ENCODE results near the gene ZNF415. TPM values are rescaled to one million over a fixed set of nuclear protein-coding genes. Genes with fewer than 3 reads are reported as not detected.

ZNF415 gene
- total RNA-seq (2012; rRNA removed) = 1.5 and 2.5 TPM in 2 replicates

DNA sequence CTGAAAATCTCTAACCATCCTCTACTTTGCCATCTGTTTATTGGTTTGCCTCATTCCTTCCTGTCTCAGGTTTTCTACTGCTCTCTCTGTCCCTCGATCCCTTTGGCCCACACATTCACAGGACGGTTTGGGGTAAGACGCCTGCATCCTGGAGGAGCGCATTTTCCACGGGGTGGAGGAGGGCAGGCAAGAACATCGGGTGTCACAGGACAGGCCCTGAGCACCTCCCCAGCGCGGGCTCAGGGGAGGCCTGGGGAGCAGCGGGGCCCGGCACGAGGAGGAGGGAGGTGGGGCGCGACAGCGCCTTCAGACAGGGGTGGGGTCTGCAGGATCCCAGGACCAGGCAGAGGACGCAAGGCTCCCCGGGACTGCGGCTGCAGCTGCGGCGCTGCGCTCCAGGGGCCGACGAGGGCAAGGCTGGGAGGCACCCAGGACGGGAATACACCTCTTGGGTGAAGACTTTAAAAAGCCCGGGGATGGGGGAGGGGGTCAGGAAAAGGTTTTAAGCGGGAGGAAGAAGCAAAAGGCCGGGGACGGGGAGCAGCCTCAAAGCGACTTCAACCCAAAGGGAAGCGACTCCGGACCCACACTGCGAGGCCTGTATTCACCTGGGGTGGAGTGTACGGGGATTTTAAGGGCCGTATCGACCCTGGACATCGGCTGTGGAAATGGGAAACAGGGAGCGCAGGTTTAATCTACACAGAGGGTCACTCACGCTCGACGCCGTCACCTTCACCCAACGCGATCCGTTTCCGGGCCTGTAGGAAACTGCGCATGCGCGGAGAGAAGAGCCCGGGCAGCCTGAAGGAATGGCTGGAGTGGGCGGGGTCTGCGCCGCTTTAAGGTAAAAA, at the start of gene ZNF415:
Gene ZNF415, minus strand, starts transcription at position 770 of the 851 bp plus-strand sequence. CDS start 10,234 bp downstream, outside the sequence.
- Histone ChIP-seq H3K4me1 (ENCODE audit: control insufficient read depth, insufficient read depth, low read length) (peaks cover 6% of the 10 kb centered on the region), H3K27me3 (ENCODE audit: control insufficient read depth, insufficient read depth, low read length) (no peaks in the 10 kb centered on the region), H3K9ac (ENCODE audit: low read depth, low read length) (peak within 1 kb of the TSS; percentile 72), H3K4me2 (ENCODE audit: low read length) (peak within 1 kb of the TSS; percentile 86), H3K36me3 (ENCODE audit: insufficient read depth, low read length) (no peaks in the 10 kb centered on the region), H3K4me3 (ENCODE audit: low read length) (peak within 1 kb of the TSS; percentile 72), H3K9me3 (replicated peaks; ENCODE audit: low read length) (no peaks in the 10 kb centered on the region)

- Histone ChIP-seq H3K27me3 (ENCODE audit: control insufficient read depth, insufficient read depth, low read length) (no peaks in the 10 kb centered on the region), H3K4me2 (ENCODE audit: low read length) (no peak overlapping the region), H3K9ac (ENCODE audit: low read depth, low read length) (no peak overlapping the region), H3K36me3 (ENCODE audit: insufficient read depth, low read length) (peaks cover 5% of the 10 kb centered on the region), H3K4me3 (ENCODE audit: low read length) (no peak overlapping the region), H3K9me3 (replicated peaks; ENCODE audit: low read length) (peaks cover 4% of the 10 kb centered on the region), H3K4me1 (ENCODE audit: control insufficient read depth, insufficient read depth, low read length) (peaks cover 14% of the 10 kb centered on the region)
Observed at GRCh38 chr19:53182202-53182601, 49.5 kb upstream of the ZNF415 start.

- Histone ChIP-seq H3K4me1 (ENCODE audit: control insufficient read depth, insufficient read depth, low read length) (peaks cover 6% of the 10 kb centered on the region), H3K9ac (ENCODE audit: low read depth, low read length) (no peak overlapping the region), H3K4me3 (ENCODE audit: low read length) (no peak overlapping the region), H3K27me3 (ENCODE audit: control insufficient read depth, insufficient read depth, low read length) (no peaks in the 10 kb centered on the region), H3K9me3 (replicated peaks; ENCODE audit: low read length) (peaks cover 13% of the 10 kb centered on the region), H3K36me3 (ENCODE audit: insufficient read depth, low read length) (peaks cover 5% of the 10 kb centered on the region), H3K4me2 (ENCODE audit: low read length) (no peak overlapping the region)
Observed at GRCh38 chr19:53177986-53178385, 45.3 kb upstream of the ZNF415 start.

GRCh38 chr19:53172889-53173288, 40.2 kb upstream of the ZNF415 start:
- no peaks in the 10 kb centered on the region for H3K4me1 ChIP-seq (ENCODE audit: control insufficient read depth, insufficient read depth, low read length)
- no peak overlapping the region for H3K9ac ChIP-seq (ENCODE audit: low read depth, low read length)
- H3K4me2 ChIP-seq (ENCODE audit: low read length) = no peak overlapping the region
- H3K9me3 ChIP-seq (replicated peaks; ENCODE audit: low read length) = peaks cover 9% of the 10 kb centered on the region
- H3K4me3 ChIP-seq (ENCODE audit: low read length) = no peak overlapping the region
- H3K36me3 ChIP-seq (ENCODE audit: insufficient read depth, low read length) = no peaks in the 10 kb centered on the region
- no peaks in the 10 kb centered on the region for H3K27me3 ChIP-seq (ENCODE audit: control insufficient read depth, insufficient read depth, low read length)

DNA sequence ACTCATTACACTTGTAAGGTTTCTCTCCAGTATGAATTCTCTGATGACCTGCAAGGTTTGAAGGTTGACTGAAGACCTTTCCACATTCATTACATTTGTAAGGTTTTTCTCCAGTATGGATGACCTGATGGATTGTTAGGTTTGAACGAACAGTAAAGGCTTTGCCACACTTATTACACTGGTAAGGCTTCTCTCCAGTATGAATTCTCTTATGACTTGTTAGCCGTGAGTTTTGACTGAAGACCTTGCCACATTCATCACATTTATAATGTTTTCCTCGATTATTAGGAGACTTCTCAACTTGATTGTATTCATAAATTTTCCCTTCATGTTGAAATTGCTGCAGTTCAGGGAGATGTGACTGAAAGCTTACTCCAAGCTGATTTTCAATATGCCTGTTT, 33.0 kb upstream of the ZNF415 start:
- H3K27me3 ChIP-seq (ENCODE audit: control insufficient read depth, insufficient read depth, low read length) = no peaks in the 10 kb centered on the region
- H3K9me3 ChIP-seq (replicated peaks; ENCODE audit: low read length) = peaks cover 24% of the 10 kb centered on the region
- no peaks in the 10 kb centered on the region for H3K4me1 ChIP-seq (ENCODE audit: control insufficient read depth, insufficient read depth, low read length)
- H3K4me3 ChIP-seq (ENCODE audit: low read length) = no peak overlapping the region
- no peaks in the 10 kb centered on the region for H3K36me3 ChIP-seq (ENCODE audit: insufficient read depth, low read length)
- H3K9ac ChIP-seq (ENCODE audit: low read depth, low read length) = no peak overlapping the region
- H3K4me2 ChIP-seq (ENCODE audit: low read length) = no peak overlapping the region

- H3K9ac ChIP-seq (ENCODE audit: low read depth, low read length) = no peak overlapping the region
- H3K27me3 ChIP-seq (ENCODE audit: control insufficient read depth, insufficient read depth, low read length) = no peaks in the 10 kb centered on the region
- H3K4me3 ChIP-seq (ENCODE audit: low read length) = no peak overlapping the region
- H3K4me2 ChIP-seq (ENCODE audit: low read length) = no peak overlapping the region
- H3K9me3 ChIP-seq (replicated peaks; ENCODE audit: low read length) = peaks cover 18% of the 10 kb centered on the region
- H3K4me1 ChIP-seq (ENCODE audit: control insufficient read depth, insufficient read depth, low read length) = peaks cover 7% of the 10 kb centered on the region
- H3K36me3 ChIP-seq (ENCODE audit: insufficient read depth, low read length) = no peaks in the 10 kb centered on the region
Observed at GRCh38 chr19:53161123-53161522, 28.4 kb upstream of the ZNF415 start.

DNA sequence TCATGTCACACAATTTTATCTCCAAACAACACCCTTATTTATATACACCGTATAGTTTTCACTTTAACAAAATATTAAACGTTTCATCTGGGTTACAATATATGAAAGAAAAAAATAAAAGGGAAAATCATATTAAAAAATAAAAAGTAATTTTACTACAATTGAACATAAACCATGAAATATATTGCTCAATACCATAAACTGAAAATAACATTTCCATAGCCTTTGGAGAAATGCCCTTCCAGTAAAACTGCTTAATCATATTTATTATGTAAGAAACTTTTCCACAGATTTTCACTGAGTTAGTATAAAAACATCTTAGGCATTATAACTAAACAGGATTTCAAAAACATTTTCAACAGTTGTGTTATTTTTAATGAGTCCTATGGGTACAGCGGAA, 27.6 kb upstream of the ZNF415 start:
- peaks cover 4% of the 10 kb centered on the region for H3K36me3 ChIP-seq (ENCODE audit: insufficient read depth, low read length)
- peaks cover 11% of the 10 kb centered on the region for H3K9me3 ChIP-seq (replicated peaks; ENCODE audit: low read length)
- no peaks in the 10 kb centered on the region for H3K27me3 ChIP-seq (ENCODE audit: control insufficient read depth, insufficient read depth, low read length)
- no peak overlapping the region for H3K9ac ChIP-seq (ENCODE audit: low read depth, low read length)
- H3K4me1 ChIP-seq (ENCODE audit: control insufficient read depth, insufficient read depth, low read length) = peaks cover 7% of the 10 kb centered on the region
- H3K4me3 ChIP-seq (ENCODE audit: low read length) = no peak overlapping the region
- no peak overlapping the region for H3K4me2 ChIP-seq (ENCODE audit: low read length)

- H3K9ac ChIP-seq (ENCODE audit: low read depth, low read length) = peak overlapping the region; percentile 80
Observed at GRCh38 chr19:53158119-53158656, 25.5 kb upstream of the ZNF415 start.

DNA sequence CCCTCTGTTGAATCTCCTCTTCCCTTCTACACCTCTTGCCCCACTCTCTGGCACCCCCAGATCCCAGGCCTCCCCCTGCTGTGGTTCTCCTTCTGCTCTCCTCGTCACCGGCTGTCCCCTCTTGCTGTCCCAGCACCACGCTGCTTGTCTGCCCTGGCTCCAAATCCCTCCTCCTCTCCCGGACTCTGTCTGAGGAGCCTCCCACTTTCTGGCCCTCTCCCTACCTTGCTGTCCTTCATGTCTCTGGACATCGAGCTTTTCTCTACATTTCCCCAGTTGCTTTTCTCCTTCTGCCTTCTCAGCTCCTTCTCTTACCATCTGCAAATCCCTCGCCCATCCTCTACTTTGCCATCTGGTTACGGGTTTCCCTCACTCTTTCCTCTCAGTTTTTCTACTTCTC, 24.9 kb upstream of the ZNF415 start:
- H3K4me1 ChIP-seq (ENCODE audit: control insufficient read depth, insufficient read depth, low read length) = peaks cover 7% of the 10 kb centered on the region
- no peaks in the 10 kb centered on the region for H3K27me3 ChIP-seq (ENCODE audit: control insufficient read depth, insufficient read depth, low read length)
- H3K9me3 ChIP-seq (replicated peaks; ENCODE audit: low read length) = no peaks in the 10 kb centered on the region
- H3K4me2 ChIP-seq (ENCODE audit: low read length) = peak overlapping the region; percentile 85
- peaks cover 12% of the 10 kb centered on the region for H3K36me3 ChIP-seq (ENCODE audit: insufficient read depth, low read length)
- H3K4me3 ChIP-seq (ENCODE audit: low read length) = peak overlapping the region; percentile 86
- peak overlapping the region; percentile 80 for H3K9ac ChIP-seq (ENCODE audit: low read depth, low read length)

More at GRCh38 chr19:53158119-53158656, 25.5 kb upstream of the ZNF415 start:
- Histone ChIP-seq H3K27me3 (ENCODE audit: control insufficient read depth, insufficient read depth, low read length) (no peaks in the 10 kb centered on the region), H3K9me3 (replicated peaks; ENCODE audit: low read length) (no peaks in the 10 kb centered on the region), H3K36me3 (ENCODE audit: insufficient read depth, low read length) (peaks cover 12% of the 10 kb centered on the region), H3K4me1 (ENCODE audit: control insufficient read depth, insufficient read depth, low read length) (peaks cover 7% of the 10 kb centered on the region), H3K4me2 (ENCODE audit: low read length) (peak overlapping the region; percentile 85), H3K4me3 (ENCODE audit: low read length) (peak overlapping the region; percentile 86)

- H3K4me3 ChIP-seq (ENCODE audit: low read length) = no peak overlapping the region
- peaks cover 7% of the 10 kb centered on the region for H3K4me1 ChIP-seq (ENCODE audit: control insufficient read depth, insufficient read depth, low read length)
- no peak overlapping the region for H3K9ac ChIP-seq (ENCODE audit: low read depth, low read length)
- H3K36me3 ChIP-seq (ENCODE audit: insufficient read depth, low read length) = peaks cover 15% of the 10 kb centered on the region
- peak overlapping the region; percentile 85 for H3K4me2 ChIP-seq (ENCODE audit: low read length)
- H3K9me3 ChIP-seq (replicated peaks; ENCODE audit: low read length) = no peaks in the 10 kb centered on the region
- H3K27me3 ChIP-seq (ENCODE audit: control insufficient read depth, insufficient read depth, low read length) = no peaks in the 10 kb centered on the region
Observed at GRCh38 chr19:53156850-53157249, 24.1 kb upstream of the ZNF415 start.

DNA sequence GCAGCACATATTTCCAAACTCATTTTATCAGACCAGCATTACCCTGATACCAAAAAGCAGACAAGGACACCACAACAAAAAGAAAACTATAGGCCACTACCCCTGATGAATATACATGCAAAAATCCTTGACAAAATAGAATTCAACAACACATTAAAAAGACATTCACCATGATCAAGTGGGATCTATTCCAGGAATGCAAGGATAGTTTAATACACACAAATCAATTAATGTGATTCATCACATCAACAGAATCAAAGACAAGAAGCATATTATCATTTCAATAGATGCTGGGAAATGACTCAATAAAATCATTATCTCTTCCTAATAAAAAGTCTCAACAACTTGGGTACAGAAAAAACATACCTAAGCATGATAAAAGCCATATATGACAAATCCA, 14.9 kb upstream of the ZNF415 start:
- no peak overlapping the region for H3K4me3 ChIP-seq (ENCODE audit: low read length)
- H3K4me1 ChIP-seq (ENCODE audit: control insufficient read depth, insufficient read depth, low read length) = no peaks in the 10 kb centered on the region
- H3K4me2 ChIP-seq (ENCODE audit: low read length) = no peak overlapping the region
- no peaks in the 10 kb centered on the region for H3K27me3 ChIP-seq (ENCODE audit: control insufficient read depth, insufficient read depth, low read length)
- peaks cover 23% of the 10 kb centered on the region for H3K9me3 ChIP-seq (replicated peaks; ENCODE audit: low read length)
- H3K36me3 ChIP-seq (ENCODE audit: insufficient read depth, low read length) = peaks cover 55% of the 10 kb centered on the region
- H3K9ac ChIP-seq (ENCODE audit: low read depth, low read length) = no peak overlapping the region
